ENCODE data around the gene STARD8. TPM values are rescaled to one million over a fixed set of nuclear protein-coding genes. Genes with fewer than 3 reads are reported as not detected.
"Not testable (repeated sequence)": the region's sequence is repeated elsewhere in the genome, so short reads cannot be mapped to it uniquely, and the experiment has no call there.

The STARD8 gene, protein sequence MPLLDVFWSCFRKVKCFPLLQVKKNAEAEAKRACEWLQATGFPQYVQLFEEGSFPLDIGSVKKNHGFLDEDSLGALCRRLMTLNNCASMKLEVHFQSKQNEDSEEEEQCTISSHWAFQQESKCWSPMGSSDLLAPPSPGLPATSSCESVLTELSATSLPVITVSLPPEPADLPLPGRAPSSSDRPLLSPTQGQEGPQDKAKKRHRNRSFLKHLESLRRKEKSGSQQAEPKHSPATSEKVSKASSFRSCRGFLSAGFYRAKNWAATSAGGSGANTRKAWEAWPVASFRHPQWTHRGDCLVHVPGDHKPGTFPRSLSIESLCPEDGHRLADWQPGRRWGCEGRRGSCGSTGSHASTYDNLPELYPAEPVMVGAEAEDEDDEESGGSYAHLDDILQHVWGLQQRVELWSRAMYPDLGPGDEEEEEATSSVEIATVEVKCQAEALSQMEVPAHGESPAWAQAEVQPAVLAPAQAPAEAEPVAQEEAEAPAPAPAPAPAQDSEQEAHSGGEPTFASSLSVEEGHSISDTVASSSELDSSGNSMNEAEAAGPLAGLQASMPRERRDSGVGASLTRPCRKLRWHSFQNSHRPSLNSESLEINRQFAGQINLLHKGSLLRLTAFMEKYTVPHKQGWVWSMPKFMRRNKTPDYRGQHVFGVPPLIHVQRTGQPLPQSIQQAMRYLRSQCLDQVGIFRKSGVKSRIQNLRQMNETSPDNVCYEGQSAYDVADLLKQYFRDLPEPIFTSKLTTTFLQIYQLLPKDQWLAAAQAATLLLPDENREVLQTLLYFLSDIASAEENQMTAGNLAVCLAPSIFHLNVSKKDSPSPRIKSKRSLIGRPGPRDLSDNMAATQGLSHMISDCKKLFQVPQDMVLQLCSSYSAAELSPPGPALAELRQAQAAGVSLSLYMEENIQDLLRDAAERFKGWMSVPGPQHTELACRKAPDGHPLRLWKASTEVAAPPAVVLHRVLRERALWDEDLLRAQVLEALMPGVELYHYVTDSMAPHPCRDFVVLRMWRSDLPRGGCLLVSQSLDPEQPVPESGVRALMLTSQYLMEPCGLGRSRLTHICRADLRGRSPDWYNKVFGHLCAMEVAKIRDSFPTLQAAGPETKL
- 0.45 and 0.47 TPM in 2 replicates for total RNA-seq (2022)
- Bru-seq, nascent RNA, result percentile 22 among the genes with signal in this experiment
- BruChase-seq, experiment 1, labeled RNA remaining after a 6-hour chase, result percentile 30 among the genes with signal in this experiment
- BruChase-seq, experiment 2, labeled RNA remaining after a 2-hour chase, result percentile 22 among the genes with signal in this experiment
- long read RNA-seq, partial matches to known transcripts, result 1 of 2 reads
- long read RNA-seq, other reads (novel, unspliced or antisense), result 1 of 2 reads

DNA sequence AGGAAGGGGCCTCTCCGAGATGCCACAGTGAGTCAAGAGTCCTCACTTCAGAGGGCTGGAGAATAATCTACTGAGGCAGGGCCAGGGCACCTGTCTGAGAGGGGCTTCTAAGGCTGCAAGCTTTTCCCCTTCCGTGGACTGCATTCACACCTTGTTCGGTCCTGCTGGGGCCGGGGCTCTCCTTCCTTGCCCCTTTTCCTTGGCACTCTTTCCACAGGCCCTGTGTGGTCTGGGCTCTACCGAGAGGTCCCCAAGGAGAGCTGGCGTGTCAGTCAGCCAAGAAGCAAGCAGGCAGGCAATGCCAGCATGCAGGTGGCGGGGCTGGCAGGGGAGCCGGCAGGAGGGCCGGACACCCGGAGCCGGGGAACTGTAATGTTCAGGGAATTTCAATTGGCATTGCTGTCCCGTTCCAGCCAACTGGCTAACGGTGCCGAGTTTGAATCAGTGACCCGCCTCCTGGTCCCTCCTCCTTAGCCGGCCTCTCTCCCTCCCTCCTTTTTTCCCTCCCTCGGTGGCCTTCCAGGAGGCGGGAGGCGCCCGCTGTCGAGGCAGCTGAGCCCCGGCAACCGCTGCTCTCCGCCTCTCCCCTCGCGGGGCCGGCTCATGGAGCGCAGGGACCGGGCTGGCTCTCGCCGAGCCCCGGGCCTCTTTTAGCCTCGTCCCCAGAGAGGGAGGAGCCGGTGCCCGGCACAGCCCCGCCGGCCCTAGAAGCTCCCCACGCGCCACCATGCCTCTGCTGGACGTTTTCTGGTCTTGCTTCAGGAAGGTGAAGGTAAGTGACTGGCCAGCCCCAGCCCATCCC is at the start of gene STARD8:
Gene STARD8, plus strand, starts transcription at position 511 of the 802 bp plus-strand sequence. Its CDS starts 217 bp downstream, at position 728.
- H3K4me3 Mint-ChIP-seq (ENCODE audit: low read depth, unreplicated experiment), result peak within 1 kb of the TSS; percentile 28
- no peaks in the 10 kb centered on the region for H3K9me3 Mint-ChIP-seq (ENCODE audit: low read depth, unreplicated experiment)
- CTCF ChIA-PET, result no interaction called here
- intact Hi-C loops (cut with micrococcal nuclease; ENCODE audit: unreplicated experiment), result no loop called here
- H3K27ac Mint-ChIP-seq (ENCODE audit: unreplicated experiment), result no peak within 1 kb of the TSS
- TF ChIP-seq, protein P1, sequence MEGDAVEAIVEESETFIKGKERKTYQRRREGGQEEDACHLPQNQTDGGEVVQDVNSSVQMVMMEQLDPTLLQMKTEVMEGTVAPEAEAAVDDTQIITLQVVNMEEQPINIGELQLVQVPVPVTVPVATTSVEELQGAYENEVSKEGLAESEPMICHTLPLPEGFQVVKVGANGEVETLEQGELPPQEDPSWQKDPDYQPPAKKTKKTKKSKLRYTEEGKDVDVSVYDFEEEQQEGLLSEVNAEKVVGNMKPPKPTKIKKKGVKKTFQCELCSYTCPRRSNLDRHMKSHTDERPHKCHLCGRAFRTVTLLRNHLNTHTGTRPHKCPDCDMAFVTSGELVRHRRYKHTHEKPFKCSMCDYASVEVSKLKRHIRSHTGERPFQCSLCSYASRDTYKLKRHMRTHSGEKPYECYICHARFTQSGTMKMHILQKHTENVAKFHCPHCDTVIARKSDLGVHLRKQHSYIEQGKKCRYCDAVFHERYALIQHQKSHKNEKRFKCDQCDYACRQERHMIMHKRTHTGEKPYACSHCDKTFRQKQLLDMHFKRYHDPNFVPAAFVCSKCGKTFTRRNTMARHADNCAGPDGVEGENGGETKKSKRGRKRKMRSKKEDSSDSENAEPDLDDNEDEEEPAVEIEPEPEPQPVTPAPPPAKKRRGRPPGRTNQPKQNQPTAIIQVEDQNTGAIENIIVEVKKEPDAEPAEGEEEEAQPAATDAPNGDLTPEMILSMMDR (IDR thresholded peaks at IDR 0.05; ENCODE audit: unreplicated experiment), result no peak
- peak; percentile 63 for DNase-seq
- no peaks in the 10 kb centered on the region for H3K36me3 Mint-ChIP-seq (ENCODE audit: insufficient read depth, unreplicated experiment)
- peaks cover 7% of the 10 kb centered on the region for H3K4me1 Mint-ChIP-seq (ENCODE audit: low read depth, unreplicated experiment)
- peaks cover 15% of the 10 kb centered on the region for H3K27me3 Mint-ChIP-seq (ENCODE audit: unreplicated experiment)
- no TSS peak for BruUV-seq (replicated peaks)

DNA sequence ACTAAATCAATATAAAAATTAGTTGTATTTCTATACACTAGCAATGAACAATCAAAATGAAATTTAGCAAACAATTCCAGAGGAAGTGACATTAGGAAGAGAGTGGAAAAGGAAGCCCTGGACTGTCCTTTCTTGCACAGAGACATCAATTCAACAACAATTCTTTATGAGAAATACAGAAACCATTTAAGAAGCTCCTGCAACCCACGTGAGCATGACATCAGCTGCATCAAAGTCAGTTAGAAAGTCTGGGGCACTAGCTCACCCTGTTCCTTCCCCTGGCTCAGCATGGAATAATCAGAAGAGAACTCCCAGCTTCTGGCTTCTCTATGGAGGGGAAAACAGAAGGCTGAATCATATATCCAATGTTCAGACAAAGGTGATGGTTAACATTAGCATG is 48.6 kb upstream of the STARD8 start:
- H3K4me1 Mint-ChIP-seq (ENCODE audit: low read depth, unreplicated experiment), result no peaks in the 10 kb centered on the region
- H3K27me3 Mint-ChIP-seq (ENCODE audit: unreplicated experiment), result no peaks in the 10 kb centered on the region
- no peaks in the 10 kb centered on the region for H3K36me3 Mint-ChIP-seq (ENCODE audit: insufficient read depth, unreplicated experiment)
- H3K27ac Mint-ChIP-seq (ENCODE audit: unreplicated experiment), result no peak overlapping the region
- peaks cover 10% of the 10 kb centered on the region for H3K9me3 Mint-ChIP-seq (ENCODE audit: low read depth, unreplicated experiment)
- no TSS peak for BruUV-seq (replicated peaks)
- intact Hi-C loops (cut with micrococcal nuclease; ENCODE audit: unreplicated experiment), result no loop called here
- TF ChIP-seq, protein P1 (IDR thresholded peaks at IDR 0.05; ENCODE audit: unreplicated experiment), result no peak
- CTCF ChIA-PET, result interaction anchor here (0.8 kb wide), 1 partner anchor 112 kb away, joined by 3 read pairs; no protein-coding TSS in a partner anchor
- no peak overlapping the region for H3K4me3 Mint-ChIP-seq (ENCODE audit: low read depth, unreplicated experiment)
- DNase-seq, result no peak

DNA sequence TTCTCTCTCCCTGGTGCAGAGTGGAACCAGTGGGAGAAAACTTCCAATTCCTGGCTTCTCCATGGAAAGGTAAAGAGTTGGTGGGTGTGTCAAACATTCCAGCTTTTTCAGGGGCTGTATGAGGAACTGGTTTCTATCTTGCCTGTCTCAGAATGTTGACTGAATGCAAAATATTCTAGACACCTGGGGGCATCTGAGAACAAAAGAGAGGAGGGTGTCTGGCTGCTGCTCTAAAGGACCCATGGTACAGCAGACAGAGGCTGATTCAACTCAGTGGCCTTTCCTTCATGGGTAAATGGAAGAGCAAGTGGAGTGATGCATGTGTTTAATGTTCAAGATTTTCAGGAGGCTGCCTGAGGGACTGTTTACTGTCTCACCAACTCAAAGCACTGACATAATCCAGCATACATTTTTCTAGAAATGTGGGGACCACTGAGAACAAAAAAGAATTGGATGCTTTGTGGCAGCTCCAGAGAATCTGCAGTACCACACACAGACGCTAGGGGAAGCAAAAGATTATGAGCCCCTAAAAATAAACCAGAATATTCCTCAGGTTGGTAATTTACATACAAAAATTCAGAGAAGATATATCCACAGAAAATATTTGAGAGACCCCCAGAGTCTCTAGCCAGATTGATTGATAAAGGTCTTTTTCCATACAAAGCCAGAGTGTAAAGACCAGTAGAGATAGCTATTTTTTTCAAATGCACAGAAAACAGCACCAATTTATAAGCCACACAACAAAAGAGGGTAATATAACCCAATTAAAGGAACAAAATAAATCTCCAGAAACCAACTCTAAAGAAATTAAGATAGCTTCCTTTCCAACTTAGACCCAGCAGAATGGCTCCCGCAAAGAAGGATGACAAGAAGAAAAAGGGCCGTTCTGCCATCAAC is 48.0 kb upstream of the STARD8 start:
- CTCF ChIA-PET, result interaction anchor here (0.8 kb wide), 1 partner anchor 111 kb away, joined by 3 read pairs; no protein-coding TSS in a partner anchor
- BruUV-seq (replicated peaks), result no TSS peak
- no peak overlapping the region for H3K27ac Mint-ChIP-seq (ENCODE audit: unreplicated experiment)
- peaks cover 10% of the 10 kb centered on the region for H3K9me3 Mint-ChIP-seq (ENCODE audit: low read depth, unreplicated experiment)
- H3K36me3 Mint-ChIP-seq (ENCODE audit: insufficient read depth, unreplicated experiment), result no peaks in the 10 kb centered on the region
- TF ChIP-seq, protein P1 (IDR thresholded peaks at IDR 0.05; ENCODE audit: unreplicated experiment), result no peak
- H3K4me3 Mint-ChIP-seq (ENCODE audit: low read depth, unreplicated experiment), result no peak overlapping the region
- intact Hi-C loops (cut with micrococcal nuclease; ENCODE audit: unreplicated experiment), result no loop called here
- DNase-seq, result no peak
- no peaks in the 10 kb centered on the region for H3K27me3 Mint-ChIP-seq (ENCODE audit: unreplicated experiment)
- no peaks in the 10 kb centered on the region for H3K4me1 Mint-ChIP-seq (ENCODE audit: low read depth, unreplicated experiment)

DNA sequence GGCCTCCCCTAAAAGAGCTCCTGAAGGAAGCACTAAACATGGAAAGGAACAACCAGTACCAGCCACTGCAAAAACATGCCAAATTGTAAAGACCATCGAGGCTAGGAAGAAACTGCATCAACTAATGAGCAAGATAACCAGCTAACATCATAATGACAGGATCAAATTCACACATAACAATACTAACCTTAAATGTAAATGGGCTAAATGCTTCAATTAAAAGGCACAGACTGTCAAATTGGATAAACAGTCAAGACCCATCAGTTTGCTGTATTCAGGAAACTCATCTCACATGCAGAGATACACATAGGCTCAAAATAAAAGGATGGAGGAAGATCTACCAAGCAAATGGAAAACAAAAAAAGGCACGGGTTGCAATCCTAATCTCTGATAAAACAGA is 43.2 kb upstream of the STARD8 start:
- intact Hi-C loops (cut with micrococcal nuclease; ENCODE audit: unreplicated experiment); DNase-seq; H3K27ac Mint-ChIP-seq (ENCODE audit: unreplicated experiment); CTCF ChIA-PET; H3K4me3 Mint-ChIP-seq (ENCODE audit: low read depth, unreplicated experiment); H3K36me3 Mint-ChIP-seq (ENCODE audit: insufficient read depth, unreplicated experiment); H3K27me3 Mint-ChIP-seq (ENCODE audit: unreplicated experiment); H3K9me3 Mint-ChIP-seq (ENCODE audit: low read depth, unreplicated experiment); H3K4me1 Mint-ChIP-seq (ENCODE audit: low read depth, unreplicated experiment); BruUV-seq (replicated peaks): not testable (repeated sequence)

DNA sequence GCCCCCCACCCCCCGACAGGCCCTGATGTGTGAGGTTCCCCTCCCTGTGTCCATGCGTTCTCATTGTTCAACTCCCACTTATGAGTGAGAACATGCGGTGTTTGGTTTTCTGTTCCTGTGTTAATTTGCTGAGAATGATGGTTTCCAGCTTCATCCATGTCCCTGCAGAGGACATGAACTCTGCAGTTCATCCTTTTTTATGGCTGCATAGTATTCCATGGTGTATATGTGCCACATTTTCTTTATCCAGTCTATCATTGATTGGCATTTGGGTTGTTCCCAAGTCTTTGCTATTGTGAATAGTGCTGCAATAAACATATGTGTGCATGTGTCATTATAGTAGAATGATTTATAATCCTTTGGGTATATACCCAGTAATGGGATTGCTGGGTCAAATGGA is 32.7 kb upstream of the STARD8 start:
- DNase-seq; H3K27ac Mint-ChIP-seq (ENCODE audit: unreplicated experiment); H3K27me3 Mint-ChIP-seq (ENCODE audit: unreplicated experiment); H3K36me3 Mint-ChIP-seq (ENCODE audit: insufficient read depth, unreplicated experiment); intact Hi-C loops (cut with micrococcal nuclease; ENCODE audit: unreplicated experiment); CTCF ChIA-PET; H3K9me3 Mint-ChIP-seq (ENCODE audit: low read depth, unreplicated experiment); H3K4me3 Mint-ChIP-seq (ENCODE audit: low read depth, unreplicated experiment); BruUV-seq (replicated peaks); H3K4me1 Mint-ChIP-seq (ENCODE audit: low read depth, unreplicated experiment): not testable (repeated sequence)
